Measurements from ENCODE around the gene TRAK1. TPM values are rescaled to one million over a fixed set of nuclear protein-coding genes. Genes with fewer than 3 reads are reported as not detected.

The TRAK1 gene
- total and polyA plus RNA-seq, 7 donors: 17.6 to 42.7 (median 31.8) TPM

GRCh38 chr3:42269647-42270046 is 178.5 kb downstream of the TRAK1 start:
- TF ChIP-seq POLR2A (IDR thresholded peaks at IDR 0.05) (no peak), EP300 (IDR thresholded peaks at IDR 0.05) (no peak), CTCF (IDR thresholded peaks at IDR 0.05) (no peak), POLR2AphosphoS5 (IDR thresholded peaks at IDR 0.05) (no peak)
- Histone ChIP-seq H3K36me3 (no peaks in the 10 kb centered on the region), H3K4me1 (peaks cover 0 to 14% (median 10%) of the 10 kb centered on the region in 4 donors), H3K27me3 (peaks cover 10 to 17% (median 15%) of the 10 kb centered on the region in 3 donors), H3K9me3 (no peaks in the 10 kb centered on the region), H3K27ac (no peak overlapping the region), H3K4me3 (no peak overlapping the region)
- no peak for DNase-seq
- WGBS, 2 donors: 80 to 88% methylated on average over 7 of the region's 7 CpGs
- intact Hi-C loops (cut with DNase I): no loop called here

GRCh38 chr3:42270561-42270960 is 179.4 kb downstream of the TRAK1 start:
- TF ChIP-seq POLR2AphosphoS5 (IDR thresholded peaks at IDR 0.05): no peak
- no peak for TF ChIP-seq CTCF (IDR thresholded peaks at IDR 0.05)
- TF ChIP-seq POLR2A (IDR thresholded peaks at IDR 0.05): no peak
- no peak for TF ChIP-seq EP300 (IDR thresholded peaks at IDR 0.05)
- intact Hi-C loops (cut with DNase I): no loop called here
- no peak overlapping the region for H3K27ac ChIP-seq
- H3K36me3 ChIP-seq: no peaks in the 10 kb centered on the region
- peaks cover under 1 to 8% (median 6%) of the 10 kb centered on the region in 3 donors for H3K27me3 ChIP-seq
- H3K4me1 ChIP-seq: peaks cover 0 to 5% (median 1%) of the 10 kb centered on the region in 4 donors
- DNase-seq: no peak
- WGBS, 2 donors: 48 to 74% methylated on average over 1 of the region's 1 CpG
- H3K9me3 ChIP-seq: no peaks in the 10 kb centered on the region
- H3K4me3 ChIP-seq: no peak overlapping the region

- no peak for DNase-seq
- no peaks in the 10 kb centered on the region for H3K27me3 ChIP-seq
- no peak overlapping the region for H3K4me3 ChIP-seq
- no peak overlapping the region for H3K27ac ChIP-seq
- no peak for TF ChIP-seq EP300 (IDR thresholded peaks at IDR 0.05)
- no peak for TF ChIP-seq POLR2AphosphoS5 (IDR thresholded peaks at IDR 0.05)
- TF ChIP-seq CTCF (IDR thresholded peaks at IDR 0.05): no peak
- no peak for TF ChIP-seq POLR2A (IDR thresholded peaks at IDR 0.05)
- H3K9me3 ChIP-seq: no peaks in the 10 kb centered on the region
- H3K36me3 ChIP-seq: no peaks in the 10 kb centered on the region
- intact Hi-C loops (cut with DNase I): no loop called here
- H3K4me1 ChIP-seq: peaks cover 0 to 1% (median 0%) of the 10 kb centered on the region in 4 donors
These were observed 180.6 kb downstream of the TRAK1 start for GRCh38 chr3:42271786-42272185.

GRCh38 chr3:42273361-42273760 is 182.2 kb downstream of the TRAK1 start:
- no peaks in the 10 kb centered on the region for H3K9me3 ChIP-seq
- 42 to 53% methylated on average over 2 of the region's 2 CpGs for WGBS, 2 donors
- no peaks in the 10 kb centered on the region for H3K27me3 ChIP-seq
- H3K4me1 ChIP-seq: peaks cover 0 to 17% (median 11%) of the 10 kb centered on the region in 4 donors
- H3K36me3 ChIP-seq: no peaks in the 10 kb centered on the region
- intact Hi-C loops (cut with DNase I): no loop called here
- no peak overlapping the region for H3K4me3 ChIP-seq
- no peak overlapping the region for H3K27ac ChIP-seq
- DNase-seq: no peak
- no peak for TF ChIP-seq CTCF (IDR thresholded peaks at IDR 0.05)
- no peak for TF ChIP-seq EP300 (IDR thresholded peaks at IDR 0.05)
- no peak for TF ChIP-seq POLR2AphosphoS5 (IDR thresholded peaks at IDR 0.05)
- no peak for TF ChIP-seq POLR2A (IDR thresholded peaks at IDR 0.05)

GRCh38 chr3:42274266-42274665 is 183.1 kb downstream of the TRAK1 start:
- TF ChIP-seq CTCF (IDR thresholded peaks at IDR 0.05) (no peak), POLR2AphosphoS5 (IDR thresholded peaks at IDR 0.05) (no peak), EP300 (IDR thresholded peaks at IDR 0.05) (no peak), POLR2A (IDR thresholded peaks at IDR 0.05) (no peak)
- no peaks in the 10 kb centered on the region for H3K36me3 ChIP-seq
- H3K9me3 ChIP-seq: no peaks in the 10 kb centered on the region
- peaks cover 0 to 23% (median 12%) of the 10 kb centered on the region in 4 donors for H3K4me1 ChIP-seq
- no peak for DNase-seq
- H3K27me3 ChIP-seq: no peaks in the 10 kb centered on the region
- intact Hi-C loops (cut with DNase I): no loop called here
- H3K4me3 ChIP-seq: no peak overlapping the region
- H3K27ac ChIP-seq: no peak overlapping the region
